ENCODE results near the gene GALNS. TPM values are rescaled to one million over a fixed set of nuclear protein-coding genes. Genes with fewer than 3 reads are reported as not detected.
A peak's percentile ranks its signal among the peaks of the same experiment; 100 is the strongest.

GALNS gene
- total RNA-seq, 2 donors from 2014 or later, result 37.6 to 73.0 TPM

- Mint-ChIP-seq H3K9me3 (no peaks in the 10 kb centered on the region), H3K27ac (no peak overlapping the region), H3K4me1 (peaks cover 5% of the 10 kb centered on the region), H3K36me3 (ENCODE audit: low read depth) (peaks cover 35% of the 10 kb centered on the region), H3K27me3 (no peaks in the 10 kb centered on the region), H3K4me3 (no peak overlapping the region)
- no peak for ATAC-seq (replicated peaks)
Observed at GRCh38 chr16:88861359-88861758, 4.6 kb upstream of the GALNS start.

GRCh38 chr16:88859381-88860091 is 2.8 kb upstream of the GALNS start:
- H3K4me1 Mint-ChIP-seq, result peaks cover 14% of the 10 kb centered on the region
- H3K27ac Mint-ChIP-seq, result no peak overlapping the region
- no peaks in the 10 kb centered on the region for H3K9me3 Mint-ChIP-seq
- H3K4me3 Mint-ChIP-seq, result no peak overlapping the region
- peaks cover 35% of the 10 kb centered on the region for H3K36me3 Mint-ChIP-seq (ENCODE audit: low read depth)
- H3K27me3 Mint-ChIP-seq, result no peaks in the 10 kb centered on the region
- no peak for ATAC-seq (replicated peaks)

GRCh38 chr16:88857728-88858339 is 1.1 kb upstream of the GALNS start:
- H3K27me3 Mint-ChIP-seq, result no peaks in the 10 kb centered on the region
- peak overlapping the region; percentile 96 for H3K27ac Mint-ChIP-seq
- H3K4me3 Mint-ChIP-seq, result peak overlapping the region; percentile 95
- peak; percentile 59 for ATAC-seq (replicated peaks)
- H3K36me3 Mint-ChIP-seq (ENCODE audit: low read depth), result peaks cover 35% of the 10 kb centered on the region
- H3K9me3 Mint-ChIP-seq, result no peaks in the 10 kb centered on the region
- H3K4me1 Mint-ChIP-seq, result peaks cover 14% of the 10 kb centered on the region

DNA sequence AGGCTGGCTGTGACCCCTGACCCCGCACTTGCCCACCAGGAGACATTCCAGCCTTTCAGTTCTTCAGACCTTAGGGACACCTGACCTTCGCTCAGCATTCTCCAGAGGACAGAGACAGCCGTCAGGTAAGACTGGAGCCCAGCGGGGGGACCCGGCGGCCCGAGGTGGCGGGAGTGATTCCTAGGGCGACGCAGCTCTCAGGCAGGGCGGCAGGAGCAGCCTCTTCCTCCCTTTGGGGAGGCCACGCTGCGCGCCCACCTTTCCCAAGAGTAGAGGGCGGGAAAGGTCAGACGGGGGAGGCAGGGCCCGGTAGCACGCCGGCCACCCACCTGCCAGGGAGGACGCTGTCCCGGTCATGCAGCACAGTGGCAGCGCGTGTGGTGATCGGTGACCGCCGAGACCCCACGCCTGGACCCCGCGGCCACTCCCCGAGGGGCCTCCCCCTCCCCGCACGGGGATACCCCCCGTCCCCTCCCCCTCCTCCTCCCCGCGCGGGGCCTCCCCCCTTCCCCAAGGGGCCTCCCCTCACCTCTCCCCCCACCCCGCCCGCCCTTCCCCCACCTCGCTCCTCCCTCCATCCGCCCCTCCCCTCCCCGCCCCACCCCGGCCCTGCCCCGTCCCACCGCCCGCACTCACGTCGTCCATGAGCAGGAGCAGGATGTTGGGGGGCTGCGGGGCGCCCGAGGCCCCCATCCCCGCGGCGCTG is 472 bp downstream of the GALNS start:
- Mint-ChIP-seq H3K4me3 (peak overlapping the region; percentile 95), H3K36me3 (ENCODE audit: low read depth) (peaks cover 35% of the 10 kb centered on the region), H3K9me3 (no peaks in the 10 kb centered on the region), H3K4me1 (peaks cover 14% of the 10 kb centered on the region), H3K27me3 (no peaks in the 10 kb centered on the region), H3K27ac (no peak overlapping the region)
- ATAC-seq (replicated peaks), result peak; percentile 57

- H3K9me3 Mint-ChIP-seq, result no peaks in the 10 kb centered on the region
- H3K36me3 Mint-ChIP-seq (ENCODE audit: low read depth), result peaks cover 30% of the 10 kb centered on the region
- H3K4me3 Mint-ChIP-seq, result peak overlapping the region; percentile 61
- H3K4me1 Mint-ChIP-seq, result peaks cover 14% of the 10 kb centered on the region
- no peaks in the 10 kb centered on the region for H3K27me3 Mint-ChIP-seq
- H3K27ac Mint-ChIP-seq, result no peak overlapping the region
- no peak for ATAC-seq (replicated peaks)
Observed at GRCh38 chr16:88855736-88856121, 1.0 kb downstream of the GALNS start.

DNA sequence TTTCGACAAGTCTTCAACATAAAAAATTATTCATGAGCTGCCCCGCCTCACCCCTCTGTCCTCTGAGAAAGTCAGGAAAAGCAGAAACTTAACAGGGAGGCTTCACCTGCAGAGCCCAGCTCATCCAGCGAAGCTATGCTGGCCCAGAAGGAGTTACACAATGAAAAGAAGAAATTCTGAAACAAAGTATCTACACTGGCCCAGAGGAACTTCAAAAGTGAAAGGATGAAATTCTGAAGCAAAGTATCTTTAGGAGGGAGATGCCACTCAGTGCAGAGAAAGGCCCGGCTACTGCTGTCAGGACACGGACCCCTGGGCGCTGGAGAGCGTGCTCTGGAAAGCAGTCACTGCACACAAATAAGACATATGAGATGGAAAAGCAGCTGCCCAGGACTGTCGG is 1.6 kb downstream of the GALNS start:
- ATAC-seq (replicated peaks), result no peak
- Mint-ChIP-seq H3K27me3 (no peaks in the 10 kb centered on the region), H3K9me3 (no peaks in the 10 kb centered on the region), H3K27ac (peak overlapping the region; percentile 78), H3K4me1 (peaks cover 14% of the 10 kb centered on the region), H3K36me3 (ENCODE audit: low read depth) (peaks cover 26% of the 10 kb centered on the region), H3K4me3 (peak overlapping the region; percentile 61)

DNA sequence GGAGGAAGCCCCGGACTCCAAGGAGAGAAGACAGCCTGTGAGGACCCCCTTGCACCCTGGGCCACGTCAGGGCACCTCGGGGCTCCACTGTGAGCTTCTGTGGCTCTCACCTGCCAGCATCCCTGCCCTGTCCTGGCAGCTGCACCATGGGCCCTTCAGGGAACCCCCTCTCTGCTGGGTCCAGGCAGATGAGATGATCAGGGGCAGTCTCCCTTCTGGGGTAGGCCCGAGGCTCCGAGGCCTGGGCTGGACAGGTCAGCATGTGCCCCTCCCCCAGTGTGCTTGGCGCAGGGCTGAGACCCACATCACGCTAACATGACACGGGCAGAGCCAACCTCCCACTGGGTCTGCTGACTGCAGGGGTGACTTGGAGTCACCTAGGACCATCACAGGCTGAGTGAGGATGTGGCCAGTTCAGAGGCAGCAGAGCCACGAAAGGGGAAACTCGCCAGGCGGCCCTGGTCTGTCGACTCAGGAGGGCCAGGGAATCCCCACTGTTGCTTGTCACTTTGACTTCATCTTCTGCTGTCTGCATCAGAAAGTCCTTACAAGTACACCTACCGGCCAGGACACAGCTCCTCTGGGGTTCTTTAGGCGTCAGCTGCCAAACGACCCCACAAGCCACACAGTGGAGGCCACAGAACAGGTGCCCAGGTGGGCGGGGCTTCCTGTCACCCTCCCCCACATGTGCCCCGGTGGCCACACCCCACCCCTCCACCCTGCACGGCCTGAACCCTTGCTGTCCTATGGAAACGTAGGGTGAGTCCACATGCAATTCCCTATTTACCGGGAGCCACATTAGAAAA is 2.2 kb downstream of the GALNS start:
- no peaks in the 10 kb centered on the region for H3K27me3 Mint-ChIP-seq
- H3K4me3 Mint-ChIP-seq, result peak overlapping the region; percentile 61
- H3K4me1 Mint-ChIP-seq, result peaks cover 14% of the 10 kb centered on the region
- ATAC-seq (replicated peaks), result peak; percentile 51
- H3K27ac Mint-ChIP-seq, result peak overlapping the region; percentile 78
- no peaks in the 10 kb centered on the region for H3K9me3 Mint-ChIP-seq
- peaks cover 20% of the 10 kb centered on the region for H3K36me3 Mint-ChIP-seq (ENCODE audit: low read depth)

- Mint-ChIP-seq H3K27ac (no peak overlapping the region), H3K4me3 (no peak overlapping the region), H3K9me3 (no peaks in the 10 kb centered on the region), H3K4me1 (peaks cover 14% of the 10 kb centered on the region), H3K36me3 (ENCODE audit: low read depth) (peaks cover 11% of the 10 kb centered on the region), H3K27me3 (no peaks in the 10 kb centered on the region)
- ATAC-seq (replicated peaks), result no peak
Observed at GRCh38 chr16:88853325-88853941, 3.3 kb downstream of the GALNS start.

GRCh38 chr16:88851616-88852015 is 5.1 kb downstream of the GALNS start:
- no peak overlapping the region for H3K27ac Mint-ChIP-seq
- no peak overlapping the region for H3K4me3 Mint-ChIP-seq
- peaks cover 9% of the 10 kb centered on the region for H3K4me1 Mint-ChIP-seq
- no peaks in the 10 kb centered on the region for H3K9me3 Mint-ChIP-seq
- no peak for ATAC-seq (replicated peaks)
- no peaks in the 10 kb centered on the region for H3K36me3 Mint-ChIP-seq (ENCODE audit: low read depth)
- no peaks in the 10 kb centered on the region for H3K27me3 Mint-ChIP-seq

DNA sequence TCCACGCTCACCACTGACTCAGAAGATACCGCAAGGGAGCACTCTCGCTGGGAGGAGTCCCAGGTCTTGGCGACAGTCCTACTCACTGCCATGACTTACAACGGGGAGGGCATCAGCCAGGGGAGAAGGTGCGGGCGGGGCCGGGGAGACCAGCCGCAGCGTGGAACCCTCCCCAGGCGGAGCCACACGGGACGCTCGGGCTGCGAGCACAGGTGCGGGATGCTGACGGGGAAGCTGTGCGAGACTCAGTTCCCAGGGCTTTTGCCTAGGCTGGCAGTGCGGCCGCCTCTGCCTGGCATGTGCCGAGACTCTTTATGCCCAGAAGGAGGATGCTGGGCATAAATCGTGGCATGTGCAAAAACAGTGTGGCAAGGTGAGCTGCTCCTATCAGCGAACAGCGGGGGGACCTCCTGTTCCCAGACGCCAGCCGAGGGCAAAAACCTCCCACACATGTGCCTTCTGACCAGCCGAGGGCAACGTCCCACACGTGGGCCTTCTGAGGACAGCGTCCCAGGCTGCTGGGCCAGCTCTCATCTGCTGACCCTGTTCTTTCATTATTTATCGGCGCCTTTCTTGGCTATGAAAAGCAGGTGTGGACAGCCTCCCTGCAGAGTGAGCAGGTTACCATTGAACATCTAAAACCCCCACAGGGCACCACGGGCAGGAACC is 6.1 kb downstream of the GALNS start:
- Mint-ChIP-seq H3K27ac (no peak overlapping the region), H3K36me3 (ENCODE audit: low read depth) (no peaks in the 10 kb centered on the region), H3K4me3 (no peak overlapping the region), H3K9me3 (no peaks in the 10 kb centered on the region), H3K4me1 (peaks cover 9% of the 10 kb centered on the region), H3K27me3 (no peaks in the 10 kb centered on the region)
- ATAC-seq (replicated peaks), result no peak

GRCh38 chr16:88848557-88848956 is 8.2 kb downstream of the GALNS start:
- no peaks in the 10 kb centered on the region for H3K27me3 Mint-ChIP-seq
- no peak for ATAC-seq (replicated peaks)
- no peak overlapping the region for H3K27ac Mint-ChIP-seq

DNA sequence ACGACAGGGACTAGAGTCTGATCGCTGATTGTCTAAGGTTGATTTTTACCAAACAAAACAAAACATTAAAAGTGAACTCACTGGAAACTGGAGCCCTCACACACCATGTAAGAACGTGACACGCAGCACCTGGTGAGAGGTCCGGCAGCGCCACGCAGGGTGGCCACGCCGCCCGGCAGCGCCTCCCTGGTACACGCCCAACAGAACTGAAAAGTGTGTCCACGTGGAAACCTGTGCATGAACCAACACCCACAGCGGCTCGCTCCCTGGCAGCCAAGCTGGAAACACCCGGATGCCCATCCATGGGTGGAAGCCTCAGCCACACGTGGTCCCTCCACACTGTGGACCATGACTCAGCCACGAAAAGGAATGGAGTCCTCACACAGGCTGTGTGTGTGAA is 9.1 kb downstream of the GALNS start:
- H3K9me3 Mint-ChIP-seq, result no peaks in the 10 kb centered on the region
- H3K36me3 Mint-ChIP-seq (ENCODE audit: low read depth), result no peaks in the 10 kb centered on the region
- no peak overlapping the region for H3K27ac Mint-ChIP-seq
- H3K4me1 Mint-ChIP-seq, result no peaks in the 10 kb centered on the region
- no peak overlapping the region for H3K4me3 Mint-ChIP-seq
- no peaks in the 10 kb centered on the region for H3K27me3 Mint-ChIP-seq
- ATAC-seq (replicated peaks), result no peak

More at GRCh38 chr16:88848557-88848956, 8.2 kb downstream of the GALNS start:
- Mint-ChIP-seq H3K4me3 (no peak overlapping the region), H3K4me1 (no peaks in the 10 kb centered on the region), H3K9me3 (no peaks in the 10 kb centered on the region), H3K36me3 (ENCODE audit: low read depth) (no peaks in the 10 kb centered on the region)

GRCh38 chr16:88846088-88846487 is 10.7 kb downstream of the GALNS start:
- ATAC-seq (replicated peaks), result no peak
- no peaks in the 10 kb centered on the region for H3K27me3 Mint-ChIP-seq
- no peaks in the 10 kb centered on the region for H3K4me1 Mint-ChIP-seq
- H3K36me3 Mint-ChIP-seq (ENCODE audit: low read depth), result no peaks in the 10 kb centered on the region
- H3K27ac Mint-ChIP-seq, result no peak overlapping the region
- H3K4me3 Mint-ChIP-seq, result no peak overlapping the region
- H3K9me3 Mint-ChIP-seq, result no peaks in the 10 kb centered on the region
